GM12878 (cell line): Measurements from ENCODE around the gene ADARB1. TPM values are rescaled to one million over a fixed set of nuclear protein-coding genes. Genes with fewer than 3 reads are reported as not detected.

ENCODE experiments used
- ATAC-seq: fragments of 200-7000 bp; cut with Tn5 transposase; 3 replicates; pipeline ENCODE4 v1.9.1; 2020; ENCODE audit warnings: mild to moderate bottlenecking, moderate library complexity
- BruUV-seq: library from RNA; stranded (reverse); fragments of 400-500 nt; replicated peaks from 2 replicates; lab custom pipeline; 2021; lab: Mats Ljungman, UMichigan
- CTCF ChIA-PET: fragments of 300-600 bp; sonication (Branson Sonifier 250); formaldehyde crosslinking; extraction: SDS; loops from one replicate; lab custom pipeline; 2021; ENCODE audit warnings: inconsistent platforms; lab: Yijun Ruan, JAX
- POLR2A ChIA-PET: fragments of 350-600 bp; formaldehyde crosslinking; extraction: SDS; loops from one replicate; lab custom pipeline; 2021; ENCODE audit warnings: inconsistent platforms; lab: Charles Lee
- RAD21 ChIA-PET: fragments of 300-600 bp; sonication (Branson Sonifier 250); formaldehyde crosslinking; loops from one replicate; lab custom pipeline; 2023; ENCODE audit warnings: antibody characterized with exemption; ENCODE audit not compliant: unreplicated experiment; lab: Charles Lee
- SMC1A ChIA-PET: fragments of 300-600 bp; sonication (Branson Sonifier 250); formaldehyde crosslinking; loops from one replicate; lab custom pipeline; 2023; ENCODE audit not compliant: unreplicated experiment, uncharacterized antibody; lab: Charles Lee
- DNase-seq: peaks from one replicate; pipeline ENCODE4 v3.0.0-alpha.2; 2011; ENCODE audit warnings: low read depth, low spot score
- FAIRE-seq: peaks from 3 replicates; lab custom pipeline; 2011; peaks lifted over from hg19 to GRCh38; lab: Jason Lieb, UNC
- H2AFZ ChIP-seq: 2 replicates; pipeline ENCODE4 v1.6.0; 2011; ENCODE audit warnings: low read depth, low read length, control low read depth; ENCODE audit not compliant: control insufficient read depth
- H3K27ac ChIP-seq: 2 replicates; pipeline ENCODE4 v1.5.1; 2011; ENCODE audit warnings: control low read depth; ENCODE audit not compliant: control insufficient read depth, insufficient read depth
- H3K27me3 ChIP-seq, 2 experiments: replicated peaks in 1 of 2; 2 replicates each; pipeline versions ENCODE4 v1.6.0 to v1.6.1; 2011; ENCODE audit warnings: low read length in 1 of 2; ENCODE audit not compliant: control insufficient read depth in 2 of 2, insufficient read depth in 2 of 2
- H3K36me3 ChIP-seq, 2 experiments: 2 replicates each; pipeline ENCODE4 v1.5.1; 2011; ENCODE audit warnings: low read length in 1 of 2; ENCODE audit not compliant: control insufficient read depth in 2 of 2, insufficient read depth in 2 of 2
- H3K4me1 ChIP-seq: 2 replicates; pipeline ENCODE4 v1.6.1; 2011; ENCODE audit warnings: mild to moderate bottlenecking, low read length, moderate library complexity, mixed read lengths; ENCODE audit not compliant: control insufficient read depth, insufficient read depth
- H3K4me2 ChIP-seq: 2 replicates; pipeline ENCODE4 v1.6.0; 2011; ENCODE audit warnings: control low read depth; ENCODE audit not compliant: control insufficient read depth, insufficient read depth
- H3K4me3 ChIP-seq: fragments of 200-600 bp; sonication (generic); 2 replicates; pipeline ENCODE4 v1.5.1; 2016
- H3K79me2 ChIP-seq: 2 replicates; pipeline ENCODE4 v1.6.0; 2011; ENCODE audit warnings: low read length; ENCODE audit not compliant: control insufficient read depth, insufficient read depth
- H3K9ac ChIP-seq: 2 replicates; pipeline ENCODE4 v1.8.0; 2011; ENCODE audit warnings: low read length, control low read depth, mixed read lengths; ENCODE audit not compliant: control insufficient read depth, insufficient read depth
- H3K9me3 ChIP-seq: replicated peaks from 3 replicates; pipeline ENCODE4 v1.5.1; 2011; ENCODE audit warnings: mild to moderate bottlenecking, low read length; ENCODE audit not compliant: control insufficient read depth, insufficient read depth
- H4K20me1 ChIP-seq: 2 replicates; pipeline ENCODE4 v1.6.0; 2011; ENCODE audit not compliant: control insufficient read depth, insufficient read depth
- HDAC2 ChIP-seq: fragments of 200-600 bp; sonication (generic); IDR thresholded peaks from 2 replicates; pipeline ENCODE4 v1.6.1; 2017
- HDAC6 ChIP-seq: fragments of 200-600 bp; sonication (generic); IDR thresholded peaks from one replicate; pipeline ENCODE4 v1.8.0; 2017; ENCODE audit warnings: antibody characterized with exemption; ENCODE audit not compliant: unreplicated experiment
- MEF2B ChIP-seq: fragments of 450-650 bp; IDR thresholded peaks from 2 replicates; pipeline ENCODE4 v1.6.1; 2018; ENCODE audit warnings: mild to moderate bottlenecking, moderate library complexity; ENCODE audit not compliant: partially characterized antibody, poor library complexity, severe bottlenecking
- NFYB ChIP-seq: IDR thresholded peaks from 2 replicates; pipeline ENCODE4 v1.6.1; 2011; ENCODE audit warnings: low read depth, mild to moderate bottlenecking, low read length, improper control_type of control experiment, moderate library complexity; ENCODE audit not compliant: insufficient read depth
- RUNX3 ChIP-seq: IDR thresholded peaks from 2 replicates; pipeline ENCODE4 v1.6.1; 2012; ENCODE audit warnings: low read length, inconsistent platforms
- SMAD5 ChIP-seq: IDR thresholded peaks from 2 replicates; pipeline ENCODE4 v1.6.1; 2016; ENCODE audit warnings: antibody characterized with exemption, low read depth
- SRF ChIP-seq, 2 experiments: IDR thresholded peaks; 2 replicates each; pipeline ENCODE4 v1.6.1; 2011; ENCODE audit warnings: low read depth in 2 of 2, low read length in 2 of 2, mild to moderate bottlenecking in 1 of 2, moderate library complexity in 1 of 2
- WGBS: methylation state at CpG from one replicate; pipeline ENCODE4 v1.1.6; 2016; ENCODE audit warnings: low lambda C conversion rate; ENCODE audit not compliant: insufficient replicate concordance, insufficient coverage; ENCODE audit errors: missing lambda C conversion rate; 5-methylcytosine and 5-hydroxymethylcytosine counted together
- in situ Hi-C: fragments of 300-500 bp; cut with MboI; formaldehyde crosslinking; loops from 9 replicates; pipeline ENCODE4 v1.14.3; 2018; ENCODE audit warnings: mixed read lengths
- intact Hi-C: fragments of 100-400 bp; cut with micrococcal nuclease; formaldehyde crosslinking; loops from one replicate; pipeline ENCODE4 v1.14.2; 2022; ENCODE audit not compliant: unreplicated experiment
- polyA plus RNA-seq, 11 experiments: library from polyadenylated mRNA; depleted of rRNA in 4 of 11; unstranded in 6 of 11; stranded (reverse) in 5 of 11; fragments of >200 nt; fragmentation: Nextera tagmentation in 4 of 11; fragmentation: Illumina TruSeq in 1 of 11; extraction: Ambion mirVana in 4 of 11; extraction: Trizol in 1 of 11; gene quantifications; 1 replicate in 1 of 11; 2 replicates in 10 of 11; pipeline versions ENCODE4 v1.2.1 to v1.2.3, GENCODE V29; 2011 to 2016; ENCODE audit warnings: inconsistent platforms in 2 of 11, missing spikeins in 2 of 11, low read depth in 1 of 11
- total RNA-seq, 4 experiments: library from RNA; depleted of rRNA in 3 of 4; stranded (reverse); fragments of >200 nt in 3 of 4; fragmentation: Illumina TruSeq in 1 of 4; extraction: Trizol in 1 of 4; gene quantifications; 2 replicates each; pipeline versions ENCODE4 v1.2.1 to v1.2.3, GENCODE V29; 2013 to 2021
- TF ChIP-seq, protein P1 (sequence below): IDR thresholded peaks from 2 replicates; pipeline ENCODE4 v1.6.1; 2012; ENCODE audit warnings: low read depth, low read length, improper control_type of control experiment
- TF ChIP-seq, protein P2 (sequence below), 3 experiments: IDR thresholded peaks in 2 of 3; conservative IDR thresholded peaks in 1 of 3; 2 replicates each; pipeline ENCODE4 v1.5.1; 2011; ENCODE audit warnings: low read depth in 3 of 3, low read length in 3 of 3, mild to moderate bottlenecking in 3 of 3, control low read depth in 2 of 3, moderate library complexity in 2 of 3, inconsistent platforms in 1 of 3, mixed read lengths in 1 of 3; ENCODE audit not compliant: control insufficient read depth in 2 of 3, insufficient read depth in 1 of 3; ENCODE audit errors: extremely low read depth in 1 of 3
- TF ChIP-seq, protein P3 (sequence below): fragments of 450-650 bp; formaldehyde crosslinking; IDR thresholded peaks from 2 replicates; pipeline ENCODE4 v1.5.0; 2022; ENCODE audit warnings: mild to moderate bottlenecking, missing genetic modification characterization

ADARB1 gene
- total and polyA plus RNA-seq, 10 of the 15 experiments (the other 5 are each of a cell fraction or from before 2014, with no cell fraction given), result 5.7 to 61.7 (median 25.3) TPM

DNA sequence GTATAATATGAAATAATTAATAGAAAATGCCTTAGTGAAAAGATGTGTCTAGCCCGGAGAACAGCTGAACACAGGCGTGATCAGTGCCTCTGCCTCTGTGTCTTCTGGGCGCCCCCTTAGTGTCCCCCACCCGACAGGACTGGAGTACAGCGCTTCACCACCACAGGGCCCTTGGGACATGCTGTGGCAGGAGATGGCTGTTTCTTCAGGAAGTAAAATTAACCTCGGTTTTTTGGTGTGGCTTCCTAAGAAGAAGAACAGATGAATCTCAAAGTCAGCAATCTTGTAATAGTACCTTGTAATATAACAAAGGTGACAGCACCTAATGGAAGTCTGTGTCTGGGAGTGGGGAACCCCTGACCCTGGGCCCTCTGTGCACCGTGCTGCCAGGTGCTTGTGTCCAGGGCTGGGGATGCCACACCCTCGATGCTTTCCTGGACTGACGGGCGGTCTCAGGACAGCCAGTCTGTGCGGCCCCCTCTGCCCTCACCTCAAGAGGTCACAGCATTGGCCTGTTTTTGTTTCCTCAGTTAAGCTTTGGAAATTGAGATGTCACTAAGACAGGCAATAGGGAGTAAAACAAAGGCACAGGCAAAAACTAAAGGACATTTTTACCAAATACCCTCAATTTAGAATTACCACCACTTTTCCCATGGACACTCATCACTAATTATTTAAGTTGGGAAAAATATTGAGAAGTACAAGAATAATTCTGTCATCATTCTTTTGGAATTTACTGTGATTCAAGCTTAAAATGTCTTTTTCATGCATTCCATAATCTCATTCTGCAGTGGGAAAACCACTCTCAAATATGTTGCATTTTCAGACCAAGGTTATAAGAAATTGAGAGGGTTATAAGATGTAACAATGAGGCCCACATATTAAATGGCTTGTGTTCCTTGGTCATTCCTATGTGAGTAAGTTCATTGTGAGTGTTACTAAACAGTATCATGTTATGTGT is 79.3 kb downstream of the ADARB1 start:
- Histone ChIP-seq H3K27ac (no peak overlapping the region), H3K79me2 (no peaks in the 10 kb centered on the region), H3K9ac (no peak overlapping the region), H3K9me3 (no peaks in the 10 kb centered on the region; the same call in 2 of the 3 replicates), H3K4me2 (no peak overlapping the region), H3K4me3 (no peak overlapping the region; the same call in 1 of the 2 replicates), H3K36me3 (no peaks in the 10 kb centered on the region), H3K27me3 (0 out of 4 replicates have a peak, but pooled peaks cover 0 to 2% of the 10 kb centered on the region in 2 experiments), H4K20me1 (no peaks in the 10 kb centered on the region), H3K4me1 (0 out of 2 replicates have a peak, but pooled peaks cover 4% of the 10 kb centered on the region), H2AFZ (no peak overlapping the region)
- ChIA-PET CTCF (interaction anchor here (0.6 to 5.0 kb wide), 18 partner anchors 9 to 403 kb away, joined by 3 to 115 read pairs (median 4); partner anchors contain the start of gene POFUT2), SMC1A (interaction anchor here (0.7 to 3.0 kb wide), 9 partner anchors 12 to 139 kb away, joined by 3 to 19 read pairs (median 4); no protein-coding TSS in a partner anchor), POLR2A (no interaction called here), RAD21 (interaction anchor here (0.6 to 3.1 kb wide), 6 partner anchors 12 to 136 kb away, joined by 3 to 18 read pairs (median 4); no protein-coding TSS in a partner anchor)
- ATAC-seq, result peak; percentile 55
- BruUV-seq, result no TSS peak
- WGBS, result 9% methylated on average over 11 of the region's 11 CpGs
- no peak for DNase-seq
- TF ChIP-seq, protein P1, sequence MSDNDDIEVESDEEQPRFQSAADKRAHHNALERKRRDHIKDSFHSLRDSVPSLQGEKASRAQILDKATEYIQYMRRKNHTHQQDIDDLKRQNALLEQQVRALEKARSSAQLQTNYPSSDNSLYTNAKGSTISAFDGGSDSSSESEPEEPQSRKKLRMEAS, result no peak
- no peak for TF ChIP-seq SRF (IDR thresholded peaks at IDR 0.05; ENCODE audit: low read depth in 2 of 2, low read length in 2 of 2)
- no peak for TF ChIP-seq HDAC6
- no peak for TF ChIP-seq HDAC2
- TF ChIP-seq, protein P2, sequence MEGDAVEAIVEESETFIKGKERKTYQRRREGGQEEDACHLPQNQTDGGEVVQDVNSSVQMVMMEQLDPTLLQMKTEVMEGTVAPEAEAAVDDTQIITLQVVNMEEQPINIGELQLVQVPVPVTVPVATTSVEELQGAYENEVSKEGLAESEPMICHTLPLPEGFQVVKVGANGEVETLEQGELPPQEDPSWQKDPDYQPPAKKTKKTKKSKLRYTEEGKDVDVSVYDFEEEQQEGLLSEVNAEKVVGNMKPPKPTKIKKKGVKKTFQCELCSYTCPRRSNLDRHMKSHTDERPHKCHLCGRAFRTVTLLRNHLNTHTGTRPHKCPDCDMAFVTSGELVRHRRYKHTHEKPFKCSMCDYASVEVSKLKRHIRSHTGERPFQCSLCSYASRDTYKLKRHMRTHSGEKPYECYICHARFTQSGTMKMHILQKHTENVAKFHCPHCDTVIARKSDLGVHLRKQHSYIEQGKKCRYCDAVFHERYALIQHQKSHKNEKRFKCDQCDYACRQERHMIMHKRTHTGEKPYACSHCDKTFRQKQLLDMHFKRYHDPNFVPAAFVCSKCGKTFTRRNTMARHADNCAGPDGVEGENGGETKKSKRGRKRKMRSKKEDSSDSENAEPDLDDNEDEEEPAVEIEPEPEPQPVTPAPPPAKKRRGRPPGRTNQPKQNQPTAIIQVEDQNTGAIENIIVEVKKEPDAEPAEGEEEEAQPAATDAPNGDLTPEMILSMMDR (IDR thresholded peaks at IDR 0.05 in 2 of 3, conservative IDR thresholded peaks at IDR 0.05 in 1 of 3; ENCODE audit: control insufficient read depth in 2 of 3, extremely low read depth in 1 of 3, insufficient read depth in 1 of 3, low read depth in 3 of 3, low read length in 3 of 3), result no peak
- TF ChIP-seq RUNX3, result peak; percentile 46; the same call in 1 of the 2 replicates
- no peak for TF ChIP-seq SMAD5
- peak; percentile 75 for TF ChIP-seq MEF2B
- TF ChIP-seq, protein P3, sequence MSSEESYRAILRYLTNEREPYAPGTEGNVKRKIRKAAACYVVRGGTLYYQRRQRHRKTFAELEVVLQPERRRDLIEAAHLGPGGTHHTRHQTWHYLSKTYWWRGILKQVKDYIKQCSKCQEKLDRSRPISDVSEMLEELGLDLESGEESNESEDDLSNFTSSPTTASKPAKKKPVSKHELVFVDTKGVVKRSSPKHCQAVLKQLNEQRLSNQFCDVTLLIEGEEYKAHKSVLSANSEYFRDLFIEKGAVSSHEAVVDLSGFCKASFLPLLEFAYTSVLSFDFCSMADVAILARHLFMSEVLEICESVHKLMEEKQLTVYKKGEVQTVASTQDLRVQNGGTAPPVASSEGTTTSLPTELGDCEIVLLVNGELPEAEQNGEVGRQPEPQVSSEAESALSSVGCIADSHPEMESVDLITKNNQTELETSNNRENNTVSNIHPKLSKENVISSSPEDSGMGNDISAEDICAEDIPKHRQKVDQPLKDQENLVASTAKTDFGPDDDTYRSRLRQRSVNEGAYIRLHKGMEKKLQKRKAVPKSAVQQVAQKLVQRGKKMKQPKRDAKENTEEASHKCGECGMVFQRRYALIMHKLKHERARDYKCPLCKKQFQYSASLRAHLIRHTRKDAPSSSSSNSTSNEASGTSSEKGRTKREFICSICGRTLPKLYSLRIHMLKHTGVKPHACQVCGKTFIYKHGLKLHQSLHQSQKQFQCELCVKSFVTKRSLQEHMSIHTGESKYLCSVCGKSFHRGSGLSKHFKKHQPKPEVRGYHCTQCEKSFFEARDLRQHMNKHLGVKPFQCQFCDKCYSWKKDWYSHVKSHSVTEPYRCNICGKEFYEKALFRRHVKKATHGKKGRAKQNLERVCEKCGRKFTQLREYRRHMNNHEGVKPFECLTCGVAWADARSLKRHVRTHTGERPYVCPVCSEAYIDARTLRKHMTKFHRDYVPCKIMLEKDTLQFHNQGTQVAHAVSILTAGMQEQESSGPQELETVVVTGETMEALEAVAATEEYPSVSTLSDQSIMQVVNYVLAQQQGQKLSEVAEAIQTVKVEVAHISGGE (CRISPR knock-in tag), result no peak
- TF ChIP-seq NFYB, result no peak
- in situ Hi-C loops, result no loop called here
- intact Hi-C loops, result loop anchor here (5.0 kb wide), 3 partner anchors 59 to 279 kb away; no protein-coding TSS in a partner anchor
- no peak for FAIRE-seq
